Measurements from ENCODE around the gene OTX1.
"Not testable (repeated sequence)": the region's sequence is repeated elsewhere in the genome, so short reads cannot be mapped to it uniquely, and the experiment has no call there.

OTX1 gene

DNA sequence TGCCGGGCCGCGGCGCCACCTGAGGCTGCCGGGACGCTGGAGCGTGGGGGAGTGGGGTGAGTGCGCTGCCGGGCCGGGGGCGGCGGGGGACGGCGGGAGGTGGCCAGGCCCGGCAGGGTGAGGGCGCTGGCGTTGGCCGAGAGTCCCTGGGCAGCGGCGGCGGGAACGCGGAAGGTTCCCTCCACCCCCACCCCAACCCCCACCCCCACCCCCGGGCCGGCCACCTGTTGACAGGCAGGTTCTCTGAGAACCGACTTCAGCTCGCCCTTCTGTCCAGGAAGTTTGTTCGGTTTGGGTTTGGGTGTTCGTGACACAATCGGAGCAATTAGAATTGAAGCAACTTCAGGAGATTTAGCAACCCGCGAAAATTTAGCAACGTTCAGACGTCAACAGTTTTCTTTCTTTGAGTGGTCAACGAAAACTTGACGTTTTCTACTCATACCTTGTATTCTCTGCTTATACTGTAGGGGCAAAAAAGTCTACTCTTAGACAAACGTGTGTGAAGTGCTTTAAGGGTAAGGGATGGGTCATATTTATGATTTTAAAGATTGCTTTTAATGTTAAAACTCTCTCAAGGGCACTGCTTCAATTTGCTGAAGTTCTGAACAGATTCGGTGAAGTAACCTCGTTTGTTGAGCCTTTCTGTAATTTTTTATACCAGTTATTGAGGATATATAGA lies 9.3 kb downstream of the OTX1 start:
- DNase-seq: no peak

DNA sequence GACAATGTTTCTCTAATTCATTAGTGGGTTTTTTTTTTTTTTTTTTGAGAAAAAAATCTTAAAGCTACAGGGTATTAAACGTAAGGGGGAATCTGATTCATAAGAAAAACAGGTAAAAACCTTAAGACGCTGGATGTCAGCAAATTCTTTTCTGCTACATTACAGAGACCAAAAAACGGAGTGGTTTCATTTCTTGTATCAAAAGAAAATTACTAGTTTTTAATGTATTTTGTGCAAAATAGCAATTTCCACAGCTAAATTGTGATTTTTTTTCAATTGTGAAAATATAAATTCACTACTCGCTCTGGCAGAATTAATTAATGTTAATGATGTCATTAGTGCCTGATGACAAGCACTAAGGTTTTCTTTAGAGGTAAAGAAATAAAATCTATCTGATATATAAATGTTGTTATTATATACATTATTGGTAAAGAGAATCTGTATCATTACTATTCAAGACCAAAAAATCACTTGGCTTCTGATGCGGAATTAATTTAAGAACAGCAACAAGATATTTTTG lies 9.9 kb downstream of the OTX1 start:
- DNase-seq: no peak

DNA sequence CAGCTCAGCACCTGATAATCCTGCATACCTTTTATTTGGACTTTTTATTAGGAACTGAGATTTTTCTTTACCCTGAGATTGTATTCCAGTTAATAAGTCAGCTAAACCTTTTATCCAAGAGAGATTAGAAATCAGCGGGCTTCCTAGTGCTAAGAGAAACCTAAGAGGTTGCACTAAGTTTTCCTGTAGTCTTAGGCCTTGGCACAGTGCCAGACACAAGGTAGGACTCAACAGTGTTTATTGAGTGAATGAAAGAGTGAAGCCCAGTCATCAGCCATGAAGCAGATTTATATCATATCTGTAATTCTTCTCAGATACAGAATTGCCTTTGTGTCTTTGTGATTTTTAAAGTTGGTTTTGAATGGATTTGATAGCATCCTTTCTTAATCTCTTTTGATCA lies 13.6 kb downstream of the OTX1 start:
- no peak for DNase-seq

DNA sequence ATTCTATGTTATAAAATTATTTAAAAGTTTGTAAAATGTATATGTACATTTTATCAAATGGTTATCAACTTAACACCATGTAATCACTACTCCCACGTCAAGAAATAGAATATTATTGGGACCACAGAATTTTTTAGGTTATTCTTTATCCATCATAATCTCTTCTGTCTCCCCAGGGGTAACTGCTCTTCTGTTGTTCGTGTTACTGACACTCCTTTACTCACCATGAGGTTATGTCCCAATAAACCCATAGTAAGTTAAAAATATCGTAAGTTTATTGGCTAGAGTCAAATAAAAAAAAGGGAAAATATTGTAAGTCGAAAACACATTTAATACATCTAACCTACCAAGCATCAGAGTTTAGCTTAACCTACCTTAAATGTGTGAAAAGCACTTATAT lies 14.0 kb downstream of the OTX1 start:
- no peak for DNase-seq

DNA sequence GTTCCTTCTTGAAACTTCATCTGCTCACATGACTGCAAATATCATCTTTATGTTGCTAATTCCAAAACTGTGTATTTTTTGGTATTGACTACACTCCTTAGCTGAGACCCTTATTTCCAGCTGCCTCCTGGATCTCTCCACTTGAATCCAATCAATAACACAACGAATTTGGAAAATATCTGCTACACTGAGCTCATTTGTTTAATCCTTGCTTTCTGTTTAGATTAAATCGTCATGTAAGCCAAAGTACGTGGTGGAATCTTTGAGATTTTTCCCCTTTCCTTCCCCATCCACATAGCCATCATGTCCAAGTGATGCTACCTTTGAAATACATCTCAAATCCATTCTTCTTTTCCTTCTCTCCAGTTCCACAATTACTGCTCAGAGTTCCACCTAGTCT lies 15.6 kb downstream of the OTX1 start:
- no peak for DNase-seq

GRCh38 chr2:63066838-63067237 lies 16.2 kb downstream of the OTX1 start:
- DNase-seq: no peak

- no peak for DNase-seq
Observed at GRCh38 chr2:63071664-63072063, 21.0 kb downstream of the OTX1 start.

GRCh38 chr2:63073994-63074393 lies 23.4 kb downstream of the OTX1 start:
- DNase-seq: no peak

- not testable (repeated sequence) for DNase-seq
Observed at GRCh38 chr2:63074399-63074798, 23.8 kb downstream of the OTX1 start.

DNA sequence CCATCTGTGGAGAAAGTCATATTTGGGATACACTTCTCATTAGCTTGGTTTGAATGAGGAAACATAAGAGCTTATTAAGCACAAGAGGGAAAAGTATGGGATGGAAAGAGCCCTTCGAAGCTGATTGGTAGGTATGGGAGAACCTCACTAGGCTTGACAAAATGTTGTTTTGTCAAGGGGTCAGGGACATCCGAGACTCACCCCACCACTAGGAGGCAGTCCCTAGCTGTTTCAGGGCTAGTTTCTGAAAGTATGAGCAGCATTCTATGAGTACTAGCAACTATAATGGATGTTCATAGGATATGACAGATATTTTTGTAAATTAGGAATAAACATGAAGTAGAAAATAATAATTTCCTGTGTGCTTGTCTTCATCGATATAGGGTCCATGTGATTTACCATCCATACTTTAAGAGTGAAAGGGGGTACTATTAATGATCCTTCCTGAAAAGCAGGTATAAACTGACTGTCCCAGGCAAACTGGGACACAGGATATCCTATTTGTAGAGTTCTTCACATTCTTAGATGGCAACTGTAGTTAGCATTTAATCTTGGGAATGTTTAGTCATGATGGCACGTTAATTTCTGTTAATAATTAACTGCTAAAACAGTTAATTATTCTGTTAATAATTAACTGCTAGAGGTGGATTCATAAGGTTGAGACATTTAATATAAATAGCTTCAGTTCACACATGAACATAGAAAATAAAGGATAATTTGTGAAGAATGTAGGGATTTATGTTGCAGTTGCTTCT lies 28.4 kb downstream of the OTX1 start:
- no peak for DNase-seq

DNA sequence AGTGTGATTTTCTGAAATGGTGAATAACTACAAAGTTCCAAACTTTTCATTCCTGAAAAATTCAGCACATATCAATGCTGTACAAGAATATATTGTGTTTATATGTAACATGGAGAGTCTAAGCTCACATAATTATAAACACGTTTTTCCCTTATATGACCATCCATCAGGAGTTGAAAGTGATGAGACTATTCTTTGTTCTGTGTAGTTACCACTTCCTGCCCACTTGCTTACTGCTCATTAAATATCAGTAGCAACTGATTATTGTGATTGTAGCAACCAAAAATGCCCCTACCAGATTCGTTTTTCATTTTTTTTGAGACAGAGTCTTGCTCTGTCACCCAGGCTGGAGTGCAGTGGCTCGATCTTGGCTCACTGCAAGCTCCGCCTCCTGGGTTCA lies 30.8 kb downstream of the OTX1 start:
- no peak for DNase-seq

DNA sequence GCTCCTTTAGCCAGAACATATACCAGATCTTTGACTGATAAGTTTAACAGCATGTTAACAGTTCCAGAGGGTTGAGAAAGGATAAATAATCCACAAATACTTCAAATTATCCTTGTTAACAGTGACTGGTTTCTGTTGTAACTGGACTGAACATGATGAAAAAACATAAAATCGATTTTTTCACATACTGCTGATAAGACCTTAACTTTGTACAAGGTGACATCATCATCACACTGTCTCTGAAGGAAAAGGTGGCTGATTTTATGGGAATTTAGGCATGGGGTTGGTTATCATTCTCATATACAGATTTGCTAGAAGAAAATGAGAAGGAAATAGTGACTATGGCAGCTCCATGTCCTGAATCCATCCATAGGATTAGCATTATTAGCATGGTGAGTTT lies 36.1 kb downstream of the OTX1 start:
- no peak for DNase-seq

- DNase-seq: no peak
Observed at GRCh38 chr2:63092401-63092800, 41.8 kb downstream of the OTX1 start.

GRCh38 chr2:63092857-63093256 lies 42.2 kb downstream of the OTX1 start:
- no peak for DNase-seq

DNA sequence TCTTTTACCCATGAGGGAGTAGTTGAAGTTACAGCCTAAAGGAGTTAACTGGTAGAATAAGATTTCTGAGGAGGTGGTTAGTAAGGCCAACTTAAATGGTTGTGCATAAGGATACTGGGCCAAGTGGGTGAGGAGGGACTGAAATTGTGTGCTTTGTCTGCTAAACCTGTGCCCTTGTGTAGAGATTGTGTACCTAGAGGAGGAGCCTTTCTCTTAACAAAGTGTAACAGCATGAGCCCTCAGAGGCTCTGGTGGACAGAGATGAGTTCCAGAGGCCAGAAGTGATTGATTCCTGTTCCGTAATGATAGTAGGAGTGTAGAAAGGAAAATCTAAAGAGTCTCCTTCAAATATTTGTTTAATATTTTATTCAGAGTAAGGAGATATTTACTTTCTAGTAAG lies 42.9 kb downstream of the OTX1 start:
- no peak for DNase-seq

DNA sequence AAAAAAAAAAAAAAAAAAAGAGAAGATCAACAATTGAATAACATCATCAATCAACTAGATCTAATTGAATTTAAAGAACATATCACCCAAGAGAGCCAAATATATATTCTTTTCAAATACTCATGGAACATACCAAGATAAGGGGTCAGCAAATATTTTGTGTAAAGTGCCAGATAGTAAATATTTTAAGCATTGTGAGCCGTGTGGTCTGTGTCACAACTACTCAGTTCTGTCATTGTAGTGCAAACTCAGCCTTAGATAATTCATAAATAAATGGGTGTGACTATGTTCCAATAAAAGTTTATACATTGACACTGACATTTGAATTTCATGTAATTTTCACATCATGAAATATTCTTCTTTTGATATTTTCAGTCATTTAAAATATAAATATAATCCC lies 45.9 kb downstream of the OTX1 start:
- DNase-seq: no peak

GRCh38 chr2:63099032-63099431 lies 48.4 kb downstream of the OTX1 start:
- no peak for DNase-seq

DNA sequence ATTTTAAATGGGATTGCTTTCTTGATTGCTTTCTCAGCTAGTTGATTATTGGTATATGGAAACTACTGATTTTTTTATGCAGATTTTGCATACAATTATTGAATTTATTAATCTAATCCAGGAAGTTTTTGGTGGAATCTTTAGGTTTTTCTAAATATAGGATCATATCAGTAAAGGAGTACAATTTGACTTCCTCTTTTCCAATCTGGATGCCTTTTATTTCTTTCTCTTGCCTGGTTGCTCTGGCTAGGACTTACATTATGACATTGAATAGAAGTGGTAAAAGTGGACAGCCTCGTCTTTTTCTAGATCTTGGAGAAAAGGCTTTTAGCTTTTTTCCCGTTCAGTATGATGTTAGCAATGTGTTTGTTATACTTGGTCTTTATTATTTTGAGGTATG lies 51.3 kb downstream of the OTX1 start:
- no peak for DNase-seq

GRCh38 chr2:63104482-63104881 lies 53.9 kb downstream of the OTX1 start:
- no peak for DNase-seq
